ENCODE measurements around the gene RAPGEF5.

DNA sequence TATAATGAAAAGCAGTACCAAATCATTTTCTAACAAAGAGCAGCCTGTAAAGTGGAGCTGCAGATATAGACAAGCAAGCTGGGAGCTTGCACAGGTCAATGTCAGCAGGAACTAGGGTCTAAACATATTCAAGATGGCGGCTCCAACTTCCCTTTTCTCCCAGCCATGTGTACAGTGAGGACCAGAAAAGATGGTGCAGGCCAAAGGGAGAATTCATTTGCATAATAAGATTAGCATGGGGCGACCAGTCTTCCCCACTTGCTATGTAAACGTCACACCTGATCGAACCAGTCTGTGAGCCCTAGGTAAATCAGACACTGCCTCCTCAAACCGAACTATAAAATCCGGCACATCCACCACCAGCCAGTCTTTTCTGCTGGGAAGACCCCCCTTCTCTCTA is 4.4 kb upstream of the RAPGEF5 start:
- TF ChIP-seq, protein P1, sequence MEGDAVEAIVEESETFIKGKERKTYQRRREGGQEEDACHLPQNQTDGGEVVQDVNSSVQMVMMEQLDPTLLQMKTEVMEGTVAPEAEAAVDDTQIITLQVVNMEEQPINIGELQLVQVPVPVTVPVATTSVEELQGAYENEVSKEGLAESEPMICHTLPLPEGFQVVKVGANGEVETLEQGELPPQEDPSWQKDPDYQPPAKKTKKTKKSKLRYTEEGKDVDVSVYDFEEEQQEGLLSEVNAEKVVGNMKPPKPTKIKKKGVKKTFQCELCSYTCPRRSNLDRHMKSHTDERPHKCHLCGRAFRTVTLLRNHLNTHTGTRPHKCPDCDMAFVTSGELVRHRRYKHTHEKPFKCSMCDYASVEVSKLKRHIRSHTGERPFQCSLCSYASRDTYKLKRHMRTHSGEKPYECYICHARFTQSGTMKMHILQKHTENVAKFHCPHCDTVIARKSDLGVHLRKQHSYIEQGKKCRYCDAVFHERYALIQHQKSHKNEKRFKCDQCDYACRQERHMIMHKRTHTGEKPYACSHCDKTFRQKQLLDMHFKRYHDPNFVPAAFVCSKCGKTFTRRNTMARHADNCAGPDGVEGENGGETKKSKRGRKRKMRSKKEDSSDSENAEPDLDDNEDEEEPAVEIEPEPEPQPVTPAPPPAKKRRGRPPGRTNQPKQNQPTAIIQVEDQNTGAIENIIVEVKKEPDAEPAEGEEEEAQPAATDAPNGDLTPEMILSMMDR (IDR thresholded peaks at IDR 0.05): no peak
- no peak for TF ChIP-seq POLR2AphosphoS5 (IDR thresholded peaks at IDR 0.05)
